ENCODE measurements around the gene TBC1D22B. TPM values are rescaled to one million over a fixed set of nuclear protein-coding genes. Genes with fewer than 3 reads are reported as not detected.
A peak's percentile ranks its signal among the peaks of the same experiment; 100 is the strongest.

Gene TBC1D22B
- total and polyA plus RNA-seq, 2 of the 13 experiments (the other 11 are each of a cell fraction or from before 2014, with no cell fraction given), result 9.7 to 12.9 TPM

GRCh38 chr6:37222125-37222967 is 35.2 kb upstream of the TBC1D22B start (continued):
- TF ChIP-seq POGZ (CRISPR knock-in tag; IDR thresholded peaks at IDR 0.05), result peak; percentile 45; the same call in 1 of the 2 replicates
- TF ChIP-seq ZNF256 (CRISPR knock-in tag; conservative IDR thresholded peaks at IDR 0.05), result 0 out of 2 replicates have a peak, but pooled peaks have one; percentile 27
- no peak for TF ChIP-seq CC2D1A (CRISPR knock-in tag; IDR thresholded peaks at IDR 0.05)
- TF ChIP-seq GABPA (IDR thresholded peaks at IDR 0.05; ENCODE audit: low read depth, low read length), result peak; percentile 15
- no peak for TF ChIP-seq GABPA (CRISPR knock-in tag; IDR thresholded peaks at IDR 0.05; ENCODE audit: low read depth)
- TF ChIP-seq ERF (CRISPR knock-in tag; IDR thresholded peaks at IDR 0.05), result 0 out of 2 replicates have a peak, but pooled peaks have one; percentile 15
- no peak for TF ChIP-seq ATF1 (CRISPR knock-in tag; IDR thresholded peaks at IDR 0.05)
- peak; percentile 55 for TF ChIP-seq MAZ (IDR thresholded peaks at IDR 0.05; ENCODE audit: borderline replicate concordance, low read depth, low read length)
- TF ChIP-seq MAZ (CRISPR knock-in tag; IDR thresholded peaks at IDR 0.05; ENCODE audit: low read depth), result no peak; the same call in none of the 2 replicates
- no peak for TF ChIP-seq TRIM24 (CRISPR knock-in tag; IDR thresholded peaks at IDR 0.05)
- TF ChIP-seq, protein P1, sequence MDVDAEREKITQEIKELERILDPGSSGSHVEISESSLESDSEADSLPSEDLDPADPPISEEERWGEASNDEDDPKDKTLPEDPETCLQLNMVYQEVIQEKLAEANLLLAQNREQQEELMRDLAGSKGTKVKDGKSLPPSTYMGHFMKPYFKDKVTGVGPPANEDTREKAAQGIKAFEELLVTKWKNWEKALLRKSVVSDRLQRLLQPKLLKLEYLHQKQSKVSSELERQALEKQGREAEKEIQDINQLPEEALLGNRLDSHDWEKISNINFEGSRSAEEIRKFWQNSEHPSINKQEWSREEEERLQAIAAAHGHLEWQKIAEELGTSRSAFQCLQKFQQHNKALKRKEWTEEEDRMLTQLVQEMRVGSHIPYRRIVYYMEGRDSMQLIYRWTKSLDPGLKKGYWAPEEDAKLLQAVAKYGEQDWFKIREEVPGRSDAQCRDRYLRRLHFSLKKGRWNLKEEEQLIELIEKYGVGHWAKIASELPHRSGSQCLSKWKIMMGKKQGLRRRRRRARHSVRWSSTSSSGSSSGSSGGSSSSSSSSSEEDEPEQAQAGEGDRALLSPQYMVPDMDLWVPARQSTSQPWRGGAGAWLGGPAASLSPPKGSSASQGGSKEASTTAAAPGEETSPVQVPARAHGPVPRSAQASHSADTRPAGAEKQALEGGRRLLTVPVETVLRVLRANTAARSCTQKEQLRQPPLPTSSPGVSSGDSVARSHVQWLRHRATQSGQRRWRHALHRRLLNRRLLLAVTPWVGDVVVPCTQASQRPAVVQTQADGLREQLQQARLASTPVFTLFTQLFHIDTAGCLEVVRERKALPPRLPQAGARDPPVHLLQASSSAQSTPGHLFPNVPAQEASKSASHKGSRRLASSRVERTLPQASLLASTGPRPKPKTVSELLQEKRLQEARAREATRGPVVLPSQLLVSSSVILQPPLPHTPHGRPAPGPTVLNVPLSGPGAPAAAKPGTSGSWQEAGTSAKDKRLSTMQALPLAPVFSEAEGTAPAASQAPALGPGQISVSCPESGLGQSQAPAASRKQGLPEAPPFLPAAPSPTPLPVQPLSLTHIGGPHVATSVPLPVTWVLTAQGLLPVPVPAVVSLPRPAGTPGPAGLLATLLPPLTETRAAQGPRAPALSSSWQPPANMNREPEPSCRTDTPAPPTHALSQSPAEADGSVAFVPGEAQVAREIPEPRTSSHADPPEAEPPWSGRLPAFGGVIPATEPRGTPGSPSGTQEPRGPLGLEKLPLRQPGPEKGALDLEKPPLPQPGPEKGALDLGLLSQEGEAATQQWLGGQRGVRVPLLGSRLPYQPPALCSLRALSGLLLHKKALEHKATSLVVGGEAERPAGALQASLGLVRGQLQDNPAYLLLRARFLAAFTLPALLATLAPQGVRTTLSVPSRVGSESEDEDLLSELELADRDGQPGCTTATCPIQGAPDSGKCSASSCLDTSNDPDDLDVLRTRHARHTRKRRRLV (CRISPR knock-in tag; IDR thresholded peaks at IDR 0.05), result 0 out of 2 replicates have a peak, but pooled peaks have one; percentile 71
- 0 out of 2 replicates have a peak, but pooled peaks have one; percentile 30 for TF ChIP-seq ZSCAN12 (CRISPR knock-in tag; IDR thresholded peaks at IDR 0.05)
- peak; percentile 34 for TF ChIP-seq AHR (CRISPR knock-in tag; IDR thresholded peaks at IDR 0.05)
- peak; percentile 46; the same call in 1 of the 2 replicates for TF ChIP-seq KAT8 (CRISPR knock-in tag; IDR thresholded peaks at IDR 0.05)
- TF ChIP-seq ZNF121 (CRISPR knock-in tag; IDR thresholded peaks at IDR 0.05), result peak; percentile 50; the same call in 1 of the 2 replicates
- TF ChIP-seq ATF7 (IDR thresholded peaks at IDR 0.05), result no peak
- peak; percentile 70; the same call in 1 of the 2 replicates for TF ChIP-seq ATF7 (CRISPR knock-in tag; IDR thresholded peaks at IDR 0.05)
- TF ChIP-seq, protein P2, sequence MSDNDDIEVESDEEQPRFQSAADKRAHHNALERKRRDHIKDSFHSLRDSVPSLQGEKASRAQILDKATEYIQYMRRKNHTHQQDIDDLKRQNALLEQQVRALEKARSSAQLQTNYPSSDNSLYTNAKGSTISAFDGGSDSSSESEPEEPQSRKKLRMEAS (IDR thresholded peaks at IDR 0.05), result 0 out of 2 replicates have a peak, but pooled peaks have one; percentile 16
- TF ChIP-seq ZNF563 (CRISPR knock-in tag; IDR thresholded peaks at IDR 0.05), result peak; percentile 75; the same call in 1 of the 2 replicates

All from HepG2 (cell line).